Myocyte (in vitro differentiated cells): ENCODE results near the gene HDAC9. TPM values are rescaled to one million over a fixed set of nuclear protein-coding genes. Genes with fewer than 3 reads are reported as not detected.
A peak's percentile ranks its signal among the peaks of the same experiment; 100 is the strongest.

Source experiments
- DNase-seq: peaks from one replicate; pipeline ENCODE4 v3.0.0-alpha.2; 2012; ENCODE audit warnings: low read depth
- total RNA-seq: library from RNA; depleted of rRNA; stranded (reverse); fragments of >200 nt; gene quantifications from 2 replicates; pipeline ENCODE4 v1.2.3, GENCODE V29; 2014

Gene HDAC9
- total RNA-seq, 1 donor from 2014 or later = 136 TPM

DNA sequence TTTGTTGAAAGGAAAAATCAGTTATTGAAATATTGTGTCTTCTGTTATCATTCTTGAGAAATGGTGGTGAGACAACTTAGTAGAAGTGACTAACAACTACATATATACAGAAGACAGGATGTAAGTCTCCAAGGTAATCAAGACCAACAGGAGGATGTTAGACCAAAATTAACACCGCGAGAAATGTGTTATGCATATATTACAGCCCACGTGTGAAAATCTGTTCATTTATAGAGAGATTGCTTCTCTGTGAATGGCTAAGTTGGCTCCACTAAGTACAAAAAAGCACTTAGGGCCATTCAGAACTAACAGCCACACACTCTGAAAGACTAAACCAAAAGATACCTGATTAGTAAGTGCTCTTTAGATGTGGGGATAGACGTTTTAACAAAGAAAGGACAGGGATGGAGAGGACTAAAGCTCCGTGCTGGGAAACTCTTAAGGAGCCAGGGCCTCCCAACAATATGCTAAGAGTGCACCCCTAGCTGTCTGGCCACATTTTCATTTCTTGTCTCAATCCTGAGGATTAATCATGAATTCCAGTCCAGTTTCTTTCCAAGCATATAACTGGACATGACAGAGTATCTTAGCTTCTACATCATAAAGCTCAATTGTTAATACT lies 26.5 kb downstream of the HDAC9 start:
- DNase-seq = no peak

DNA sequence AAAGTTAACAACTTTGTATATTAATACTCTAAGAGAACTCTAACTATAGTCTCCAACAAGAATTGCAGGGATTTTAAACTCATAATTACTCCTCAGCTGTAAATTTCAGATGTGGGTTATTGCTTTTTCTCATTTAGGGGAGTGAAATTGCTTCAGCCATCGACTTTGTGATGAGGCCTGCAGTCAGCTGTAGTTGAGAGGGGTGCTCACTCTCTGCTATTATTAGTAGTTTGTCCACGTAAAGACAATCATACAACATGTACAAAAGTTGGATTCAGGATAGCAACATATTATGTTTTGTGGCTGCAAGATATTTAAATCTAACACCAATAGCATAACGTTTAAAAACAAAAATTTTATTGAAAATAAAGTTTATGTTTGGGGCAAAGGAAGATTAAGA lies 28.7 kb downstream of the HDAC9 start:
- DNase-seq = no peak

DNA sequence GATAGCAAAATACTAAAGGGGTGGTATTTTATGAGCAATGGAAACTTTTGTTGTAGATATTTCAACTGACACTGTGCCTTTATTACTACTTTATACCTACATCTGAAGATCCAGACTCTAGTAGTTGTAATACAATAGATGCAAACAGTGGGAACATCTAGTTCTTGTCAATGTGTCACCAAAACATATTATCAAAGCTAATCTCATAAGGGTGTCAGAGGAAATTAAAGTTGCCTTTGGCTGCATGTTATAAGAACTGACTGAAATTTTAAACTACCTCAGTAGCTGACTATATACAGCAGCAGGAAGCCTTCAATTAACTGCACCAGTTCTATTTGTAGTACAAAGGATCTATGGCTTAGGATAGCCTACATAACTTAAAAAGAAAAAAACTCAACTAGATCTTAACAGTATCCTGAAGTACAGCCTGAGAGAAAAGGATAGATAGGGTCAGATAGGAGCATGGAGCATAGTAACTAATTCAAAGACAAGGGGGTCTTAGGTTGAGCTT lies 30.9 kb downstream of the HDAC9 start:
- no peak for DNase-seq

DNA sequence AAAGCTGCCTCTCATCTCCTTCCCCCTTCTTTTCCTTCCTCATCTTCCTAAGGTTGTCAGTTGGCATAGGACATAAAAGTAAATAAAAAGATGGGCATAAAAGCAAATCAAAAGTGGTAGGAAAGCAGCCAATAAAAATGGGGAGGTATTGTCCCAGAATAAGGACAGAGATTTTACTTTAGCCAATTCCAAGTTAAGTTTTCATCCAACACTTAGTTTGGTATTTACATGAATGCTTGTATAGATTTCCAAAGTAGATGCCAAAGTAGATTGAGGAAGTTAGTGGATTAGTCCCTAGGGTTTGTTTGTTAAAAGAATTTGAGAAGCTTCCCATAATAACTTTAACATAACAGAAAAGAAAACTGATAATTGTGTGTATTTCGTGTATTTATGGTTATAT lies 33.7 kb downstream of the HDAC9 start:
- DNase-seq = no peak

GRCh38 chr7:18530224-18531179 lies 35.0 kb downstream of the HDAC9 start:
- DNase-seq = peak; percentile 50

DNA sequence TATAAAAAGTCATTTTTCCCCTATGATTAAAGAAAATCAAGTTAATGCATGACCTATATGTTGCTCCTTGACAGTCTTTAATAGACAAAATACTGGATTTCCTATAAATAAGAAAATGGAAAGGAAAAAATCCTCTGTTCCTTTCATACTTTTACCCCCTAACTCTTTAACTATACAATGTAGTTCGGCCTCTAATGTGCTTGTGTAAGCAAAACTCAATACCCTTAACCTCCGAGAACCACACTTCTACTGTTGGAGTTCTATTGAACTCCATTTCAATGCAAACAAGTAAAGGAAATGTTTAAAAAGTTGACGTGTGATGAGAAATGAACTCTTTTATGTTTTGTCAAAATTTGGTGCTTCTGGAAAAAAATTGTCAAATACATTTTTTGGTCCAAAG lies 36.0 kb downstream of the HDAC9 start:
- DNase-seq = no peak

DNA sequence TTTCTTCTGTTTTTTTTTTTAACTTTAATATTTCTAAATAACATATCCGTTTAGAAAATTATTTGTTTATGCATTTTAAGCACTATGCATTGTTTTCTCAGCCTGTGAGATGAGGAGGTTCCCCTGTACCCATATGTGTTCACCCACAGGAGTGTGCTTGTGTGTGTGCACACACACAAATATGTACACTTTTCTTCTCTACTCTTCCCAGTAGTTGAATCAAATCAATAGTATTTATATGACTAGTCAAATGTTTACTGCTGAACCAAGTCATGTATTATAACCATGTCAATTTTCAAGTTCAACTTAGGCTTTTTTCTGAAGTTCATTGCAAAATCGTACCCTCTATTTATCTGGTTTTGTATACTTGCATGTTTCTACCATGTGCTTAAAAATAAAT lies 37.3 kb downstream of the HDAC9 start:
- no peak for DNase-seq

DNA sequence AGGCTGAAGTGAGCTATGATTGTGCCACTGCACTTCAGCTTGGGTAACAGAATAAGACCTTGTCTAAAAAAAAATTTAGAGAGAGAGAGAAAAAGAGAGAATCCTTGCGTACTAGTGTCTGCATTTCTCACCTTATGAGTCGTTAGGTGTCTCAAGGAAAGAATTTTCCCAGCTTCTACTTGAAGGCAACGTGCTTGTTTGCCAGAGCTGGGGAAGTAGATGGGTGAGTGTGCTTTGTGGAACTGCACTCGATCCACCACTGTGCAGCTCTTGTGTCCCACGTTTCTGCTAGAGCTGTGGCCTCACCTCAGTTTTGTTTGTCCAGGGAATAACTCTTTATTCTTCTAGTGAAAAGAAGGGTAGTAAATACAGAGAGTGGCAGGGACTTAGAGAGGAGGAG lies 38.9 kb downstream of the HDAC9 start:
- no peak for DNase-seq

DNA sequence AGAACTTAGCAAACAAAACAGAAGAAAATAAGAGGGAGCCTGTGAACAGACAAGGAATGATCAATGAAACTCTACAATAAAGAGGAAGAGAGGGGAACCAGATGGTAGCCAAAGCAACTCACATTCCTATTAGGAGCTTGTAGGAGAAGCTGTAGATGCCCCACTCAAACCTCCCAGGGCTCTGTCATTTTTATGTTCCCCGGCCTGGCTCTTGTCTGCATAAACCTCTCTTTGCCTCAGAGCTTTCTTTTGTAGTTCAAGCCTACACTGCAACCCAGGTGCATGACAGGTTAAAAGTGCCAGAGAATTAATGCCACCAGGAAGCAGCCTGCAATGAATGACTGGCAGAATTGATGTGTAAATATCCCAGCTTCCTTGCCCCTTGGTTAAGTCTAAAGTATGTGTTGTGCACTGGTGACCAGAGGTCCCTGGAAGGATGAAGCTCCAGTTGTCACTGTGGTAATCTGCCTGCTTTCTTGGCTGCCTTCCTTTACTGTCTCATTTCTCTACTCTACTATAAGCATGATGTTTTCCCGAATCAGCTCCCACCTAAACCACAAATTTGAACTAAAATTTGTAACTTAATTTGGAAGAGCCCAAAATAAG lies 40.4 kb downstream of the HDAC9 start:
- peak; percentile 84 for DNase-seq

DNA sequence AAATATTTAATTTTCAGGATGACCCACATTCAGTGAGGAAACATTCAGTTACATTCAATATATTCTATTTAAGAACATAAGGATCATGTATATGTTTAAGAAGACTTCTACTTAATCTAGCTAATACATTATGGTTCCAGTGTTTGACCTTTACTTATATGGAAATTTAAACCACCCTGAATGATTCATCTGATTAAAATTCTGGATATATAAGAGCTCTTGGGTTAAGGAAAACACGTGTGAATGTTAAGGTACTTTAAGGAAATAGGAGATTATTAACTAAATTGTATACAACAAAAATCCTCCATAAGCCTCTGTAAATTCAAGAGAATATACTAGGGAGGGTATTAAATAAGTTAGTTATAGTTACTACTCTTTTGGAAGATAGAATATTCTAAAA lies 40.9 kb downstream of the HDAC9 start:
- no peak for DNase-seq

GRCh38 chr7:18538554-18539250 lies 43.2 kb downstream of the HDAC9 start:
- no peak for DNase-seq

- DNase-seq = no peak
Measured at GRCh38 chr7:18540396-18540795, 44.8 kb downstream of the HDAC9 start.

- DNase-seq = peak; percentile 74
Measured at GRCh38 chr7:18541181-18541870, 45.8 kb downstream of the HDAC9 start.

- no peak for DNase-seq
Measured at GRCh38 chr7:18541871-18542212, 46.3 kb downstream of the HDAC9 start.

DNA sequence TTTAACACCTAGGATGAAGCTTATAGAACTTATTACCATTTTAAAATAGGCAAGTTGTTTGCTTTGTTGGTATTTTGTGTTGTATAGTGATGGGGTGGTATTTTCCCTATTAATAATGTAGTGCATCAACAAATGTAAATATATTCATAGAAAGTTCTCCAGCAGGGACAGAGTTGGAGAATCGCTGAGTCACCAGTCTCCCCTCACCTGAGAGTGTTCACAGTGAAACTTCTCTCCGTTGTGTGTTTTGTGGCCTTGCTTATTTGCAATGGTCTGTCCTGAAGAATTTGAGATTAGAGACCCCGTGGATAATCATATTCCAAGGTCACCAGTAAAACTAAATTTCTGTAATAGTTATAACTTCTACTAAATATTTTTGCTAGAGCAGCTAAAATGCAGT lies 51.0 kb downstream of the HDAC9 start:
- DNase-seq = no peak

DNA sequence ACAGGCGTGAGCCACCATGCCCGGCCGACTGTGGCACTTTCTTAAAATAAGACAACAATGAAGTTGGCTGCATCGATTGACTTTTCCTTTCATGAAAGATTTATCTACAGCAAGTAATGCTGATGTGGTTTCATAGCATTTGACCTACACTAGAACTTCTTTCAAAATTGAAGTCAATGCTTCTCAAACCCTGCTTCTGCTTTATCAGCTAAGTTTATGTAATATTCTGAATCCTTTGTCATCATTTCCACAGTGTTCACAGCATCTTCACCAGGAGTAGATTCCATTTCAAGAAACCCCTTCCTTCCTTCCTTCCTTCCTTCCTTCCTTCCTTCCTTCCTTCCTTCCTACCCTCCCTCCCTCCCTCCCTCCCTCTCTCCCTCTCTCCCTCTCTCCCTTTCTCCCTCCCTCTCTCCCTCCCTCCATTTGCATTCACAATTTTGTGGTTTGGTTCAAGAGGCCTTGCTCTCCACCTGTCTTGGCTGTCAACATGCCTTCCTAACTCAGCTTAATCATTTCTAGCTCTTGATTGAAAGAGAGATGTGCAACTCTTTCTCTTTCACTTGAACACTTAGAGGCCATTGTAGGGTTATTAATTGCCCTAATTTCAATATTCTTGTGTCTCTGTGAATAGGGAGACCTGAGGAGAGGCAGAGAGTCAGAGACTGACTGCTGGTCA lies 52.1 kb downstream of the HDAC9 start:
- peak; percentile 69 for DNase-seq

DNA sequence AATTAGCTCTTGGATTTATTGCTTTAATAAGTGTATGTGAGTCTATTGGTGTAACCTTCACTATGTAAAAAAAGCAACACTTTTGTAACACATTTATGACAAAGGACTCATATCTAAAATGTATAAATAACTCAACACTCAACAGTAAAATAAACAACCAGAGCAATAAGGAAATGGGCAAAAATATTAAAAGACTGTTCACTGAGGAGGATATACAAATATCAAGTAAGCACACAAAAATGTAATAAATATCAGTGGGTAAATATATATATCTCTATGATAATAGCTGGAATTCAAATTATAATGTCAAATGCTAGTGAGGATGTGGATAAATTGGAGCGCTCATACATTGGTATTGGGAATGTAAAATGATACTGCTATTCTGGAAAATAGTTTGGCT lies 53.0 kb downstream of the HDAC9 start:
- DNase-seq = no peak

- DNase-seq = no peak
Measured at GRCh38 chr7:18550574-18550973, 55.0 kb downstream of the HDAC9 start.

DNA sequence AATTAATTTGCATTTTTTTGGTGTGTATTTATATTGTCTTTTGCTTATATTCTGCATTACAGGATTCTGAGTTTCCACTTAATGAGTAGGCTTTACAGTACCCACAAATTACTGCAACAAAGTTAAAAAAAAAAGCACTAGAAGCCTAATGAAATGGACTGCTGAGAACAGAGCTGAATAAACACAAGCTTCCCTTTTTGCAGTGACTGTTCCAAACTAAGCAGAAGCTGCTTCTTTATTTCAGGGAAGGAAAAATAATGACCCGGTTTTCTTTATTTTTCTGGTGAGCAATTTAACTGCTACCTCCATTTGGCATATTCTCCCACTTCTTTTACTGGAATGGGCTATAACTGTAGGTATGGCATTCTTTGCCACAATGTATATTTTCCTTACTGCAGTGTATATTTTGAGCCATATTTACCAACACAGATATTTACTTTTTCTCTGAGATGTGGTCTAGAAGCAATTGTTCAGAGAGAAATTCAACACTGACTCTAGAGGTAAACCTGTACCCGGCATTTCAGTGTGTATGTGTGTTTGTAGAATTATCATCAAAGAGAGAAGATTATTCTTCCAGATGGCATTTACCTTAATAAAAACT lies 56.9 kb downstream of the HDAC9 start:
- no peak for DNase-seq
